SH-SY5Y (cell line): ENCODE data around the gene ABHD12.

Experiments
- GATA2 ChIP-seq: IDR thresholded peaks from 2 replicates; pipeline ENCODE4 v1.6.1; 2011; ENCODE audit warnings: mild to moderate bottlenecking, low read depth, low read length
- GATA3 ChIP-seq: IDR thresholded peaks from 2 replicates; pipeline ENCODE4 v1.6.1; 2011; ENCODE audit warnings: low read depth, mild to moderate bottlenecking, low read length, moderate library complexity

DNA sequence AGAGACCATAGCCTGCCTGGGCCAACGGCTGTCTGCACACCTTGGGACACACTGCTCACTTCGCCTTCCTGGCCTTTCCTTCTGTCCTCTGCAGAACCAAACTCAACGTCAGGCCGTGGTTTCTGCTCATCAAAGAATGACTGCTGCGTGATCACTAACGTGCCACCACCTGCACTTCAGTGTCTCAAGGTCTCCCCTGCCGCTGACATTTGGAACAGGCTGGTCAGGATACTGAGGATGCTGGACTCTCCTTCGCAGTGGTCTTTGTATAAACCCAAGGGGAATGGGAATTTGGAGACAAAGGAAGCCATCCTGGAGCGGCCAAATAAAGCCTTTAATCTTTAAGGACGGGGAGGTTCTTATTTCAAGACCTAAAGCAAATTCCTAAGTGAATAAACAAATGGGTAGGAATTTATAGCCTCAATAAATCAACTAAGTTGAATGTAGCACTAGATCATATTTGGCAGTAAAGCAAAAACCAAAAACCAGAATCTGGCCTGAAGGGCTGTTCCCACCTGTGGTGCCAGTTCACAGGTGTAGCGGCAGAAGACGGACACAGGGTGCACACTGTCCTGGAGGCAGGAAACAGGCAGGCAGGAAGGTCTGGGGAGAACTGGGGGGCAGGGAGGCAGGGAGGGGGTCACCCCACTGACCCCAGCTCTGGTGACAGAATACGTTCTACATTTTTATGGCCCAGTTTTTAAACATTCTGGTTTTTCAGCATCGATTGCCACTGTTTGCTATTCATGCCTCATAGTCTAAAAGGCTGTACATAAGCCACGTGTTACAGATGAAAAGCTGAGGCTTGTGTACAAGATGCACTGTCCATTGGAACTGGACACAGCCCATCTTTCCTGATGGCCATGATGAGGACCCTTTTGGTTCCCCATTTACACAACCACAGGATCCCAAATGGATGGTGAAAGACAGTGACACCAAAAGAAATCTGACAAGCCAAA lies 36.6 kb downstream of the ABHD12 start:
- no peak for TF ChIP-seq GATA3
- TF ChIP-seq GATA2: no peak
